Stimulated activated naive CD8-positive, alpha-beta T cell treated with anti-CD3 and anti-CD28 coated beads, Interleukin-15, amount 100 ng/mL, for 72 hours (primary cell): ENCODE measurements around the gene OPCML.

ENCODE experiments used
- ATAC-seq: fragments of 150-1000 bp; cut with Tn5 transposase; 2 replicates; pipeline ENCODE4 v1.10.0; 2021; ENCODE audit warnings: mild to moderate bottlenecking, moderate library complexity
- DNase-seq, 2 donors: peaks; one replicate each; pipeline ENCODE4 v3.0.0; 2021 to 2022
- H3K27ac Mint-ChIP-seq, 2 donors: one replicate each; pipeline ENCODE4 v1.8.0; 2022; ENCODE audit warnings: mild to moderate bottlenecking in 2 of 2, mixed read lengths in 2 of 2, moderate library complexity in 2 of 2
- H3K27me3 Mint-ChIP-seq: one replicate; pipeline ENCODE4 v1.8.0; 2022; ENCODE audit warnings: mixed read lengths
- H3K4me1 Mint-ChIP-seq: one replicate; pipeline ENCODE4 v1.8.0; 2022; ENCODE audit warnings: mild to moderate bottlenecking, mixed read lengths
- H3K4me3 Mint-ChIP-seq, 2 donors: one replicate each; pipeline ENCODE4 v1.8.0; 2022; ENCODE audit warnings: mild to moderate bottlenecking in 2 of 2, mixed read lengths in 2 of 2, moderate library complexity in 1 of 2
- H3K9me3 Mint-ChIP-seq, 2 donors: one replicate each; pipeline ENCODE4 v1.8.0; 2022; ENCODE audit warnings: mixed read lengths in 2 of 2

OPCML gene

GRCh38 chr11:133339495-133340140 lies 192.7 kb downstream of the OPCML start:
- Mint-ChIP-seq H3K27me3 (no peaks in the 10 kb centered on the region), H3K9me3 (peaks cover 0 to 13% of the 10 kb centered on the region in 2 donors), H3K4me1 (no peaks in the 10 kb centered on the region), H3K4me3 (no peak overlapping the region), H3K27ac (no peak overlapping the region)
- DNase-seq (no peak), ATAC-seq (no peak)

GRCh38 chr11:133338588-133338987 lies 193.7 kb downstream of the OPCML start:
- no peak overlapping the region for H3K4me3 Mint-ChIP-seq
- H3K4me1 Mint-ChIP-seq = no peaks in the 10 kb centered on the region
- ATAC-seq (no peak), DNase-seq (no peak)
- no peak overlapping the region for H3K27ac Mint-ChIP-seq
- H3K9me3 Mint-ChIP-seq = peaks cover 7 to 23% of the 10 kb centered on the region in 2 donors
- H3K27me3 Mint-ChIP-seq = no peaks in the 10 kb centered on the region

- Mint-ChIP-seq H3K27ac (no peak overlapping the region), H3K4me3 (no peak overlapping the region)
- no peak for ATAC-seq
Observed at GRCh38 chr11:133337951-133338418, 194.3 kb downstream of the OPCML start.

GRCh38 chr11:133337193-133337592 lies 195.1 kb downstream of the OPCML start:
- ATAC-seq = no peak
- H3K4me3 Mint-ChIP-seq = no peak overlapping the region

More at GRCh38 chr11:133337951-133338418, 194.3 kb downstream of the OPCML start:
- H3K9me3 Mint-ChIP-seq = peaks cover 10 to 27% of the 10 kb centered on the region in 2 donors
- no peaks in the 10 kb centered on the region for H3K4me1 Mint-ChIP-seq
- no peaks in the 10 kb centered on the region for H3K27me3 Mint-ChIP-seq
- no peak for DNase-seq

GRCh38 chr11:133331031-133331430 lies 201.3 kb downstream of the OPCML start:
- Mint-ChIP-seq H3K27me3 (no peaks in the 10 kb centered on the region), H3K9me3 (peaks cover 12 to 33% of the 10 kb centered on the region in 2 donors), H3K27ac (no peak overlapping the region), H3K4me3 (no peak overlapping the region), H3K4me1 (no peaks in the 10 kb centered on the region)
- DNase-seq (no peak), ATAC-seq (no peak)

More at GRCh38 chr11:133337193-133337592, 195.1 kb downstream of the OPCML start:
- DNase-seq = no peak
- H3K4me1 Mint-ChIP-seq = no peaks in the 10 kb centered on the region
- no peak overlapping the region for H3K27ac Mint-ChIP-seq
- H3K9me3 Mint-ChIP-seq = peaks cover 10 to 33% of the 10 kb centered on the region in 2 donors
- no peaks in the 10 kb centered on the region for H3K27me3 Mint-ChIP-seq

- ATAC-seq (peak; percentile 88), DNase-seq (no peak)
- no peak overlapping the region for H3K4me3 Mint-ChIP-seq
- H3K4me1 Mint-ChIP-seq = no peaks in the 10 kb centered on the region
- H3K9me3 Mint-ChIP-seq = peaks cover 0 to 6% of the 10 kb centered on the region in 2 donors
- H3K27me3 Mint-ChIP-seq = no peaks in the 10 kb centered on the region
- no peak overlapping the region for H3K27ac Mint-ChIP-seq
Observed at GRCh38 chr11:133326849-133327248, 205.5 kb downstream of the OPCML start.

- H3K27ac Mint-ChIP-seq = no peak overlapping the region
- no peaks in the 10 kb centered on the region for H3K4me1 Mint-ChIP-seq
- DNase-seq = no peak
- H3K9me3 Mint-ChIP-seq = peaks cover 0 to 6% of the 10 kb centered on the region in 2 donors
- no peaks in the 10 kb centered on the region for H3K27me3 Mint-ChIP-seq
- ATAC-seq = peak; percentile 35
- H3K4me3 Mint-ChIP-seq = no peak overlapping the region
Observed at GRCh38 chr11:133326332-133326731, 206.0 kb downstream of the OPCML start.

GRCh38 chr11:133325711-133326110 lies 206.6 kb downstream of the OPCML start:
- Mint-ChIP-seq H3K4me1 (no peaks in the 10 kb centered on the region), H3K27ac (no peak overlapping the region), H3K27me3 (no peaks in the 10 kb centered on the region), H3K9me3 (peaks cover 0 to 6% of the 10 kb centered on the region in 2 donors), H3K4me3 (no peak overlapping the region)
- DNase-seq (no peak), ATAC-seq (no peak)

- Mint-ChIP-seq H3K9me3 (peaks cover 0 to 6% of the 10 kb centered on the region in 2 donors), H3K4me3 (no peak overlapping the region), H3K27me3 (no peaks in the 10 kb centered on the region), H3K4me1 (no peaks in the 10 kb centered on the region), H3K27ac (no peak overlapping the region)
- DNase-seq = no peak
- no peak for ATAC-seq
Observed at GRCh38 chr11:133323354-133323753, 208.9 kb downstream of the OPCML start.

- Mint-ChIP-seq H3K9me3 (no peaks in the 10 kb centered on the region), H3K27me3 (no peaks in the 10 kb centered on the region), H3K4me1 (no peaks in the 10 kb centered on the region), H3K27ac (no peak overlapping the region), H3K4me3 (no peak overlapping the region)
- DNase-seq (no peak), ATAC-seq (no peak)
Observed at GRCh38 chr11:133318221-133318620, 214.1 kb downstream of the OPCML start.

GRCh38 chr11:133311230-133311629 lies 221.1 kb downstream of the OPCML start:
- no peak overlapping the region for H3K4me3 Mint-ChIP-seq
- ATAC-seq = no peak
- no peak for DNase-seq

GRCh38 chr11:133306019-133306418 lies 226.3 kb downstream of the OPCML start:
- no peak for ATAC-seq
- Mint-ChIP-seq H3K4me3 (no peak overlapping the region), H3K4me1 (no peaks in the 10 kb centered on the region), H3K27me3 (no peaks in the 10 kb centered on the region), H3K27ac (no peak overlapping the region), H3K9me3 (peaks cover 5 to 6% of the 10 kb centered on the region in 2 donors)
- no peak for DNase-seq

More at GRCh38 chr11:133311230-133311629, 221.1 kb downstream of the OPCML start:
- Mint-ChIP-seq H3K27me3 (no peaks in the 10 kb centered on the region), H3K4me1 (no peaks in the 10 kb centered on the region), H3K27ac (no peak overlapping the region), H3K9me3 (peaks cover 0 to 5% of the 10 kb centered on the region in 2 donors)

GRCh38 chr11:133305208-133305956 lies 226.9 kb downstream of the OPCML start:
- H3K9me3 Mint-ChIP-seq = peaks cover 5 to 6% of the 10 kb centered on the region in 2 donors
- H3K27me3 Mint-ChIP-seq = no peaks in the 10 kb centered on the region
- no peak overlapping the region for H3K4me3 Mint-ChIP-seq
- DNase-seq = no peak
- no peaks in the 10 kb centered on the region for H3K4me1 Mint-ChIP-seq
- peak overlapping the region; percentile 1 to 58 for H3K27ac Mint-ChIP-seq
- no peak for ATAC-seq

GRCh38 chr11:133303262-133303661 lies 229.0 kb downstream of the OPCML start:
- Mint-ChIP-seq H3K27me3 (no peaks in the 10 kb centered on the region), H3K27ac (no peak overlapping the region), H3K4me1 (no peaks in the 10 kb centered on the region), H3K4me3 (no peak overlapping the region), H3K9me3 (peaks cover 0 to 6% of the 10 kb centered on the region in 2 donors)
- ATAC-seq (no peak), DNase-seq (no peak)

GRCh38 chr11:133302056-133302455 lies 230.2 kb downstream of the OPCML start:
- Mint-ChIP-seq H3K27ac (no peak overlapping the region), H3K4me1 (no peaks in the 10 kb centered on the region), H3K27me3 (no peaks in the 10 kb centered on the region), H3K4me3 (no peak overlapping the region), H3K9me3 (peaks cover 0 to 6% of the 10 kb centered on the region in 2 donors)
- ATAC-seq (no peak), DNase-seq (no peak)

- no peaks in the 10 kb centered on the region for H3K4me1 Mint-ChIP-seq
- ATAC-seq = no peak
Observed at GRCh38 chr11:133300666-133301065, 231.6 kb downstream of the OPCML start.

More at GRCh38 chr11:133300666-133301065, 231.6 kb downstream of the OPCML start:
- DNase-seq = no peak
- Mint-ChIP-seq H3K27me3 (no peaks in the 10 kb centered on the region), H3K4me3 (no peak overlapping the region), H3K27ac (no peak overlapping the region), H3K9me3 (peaks cover 0 to 6% of the 10 kb centered on the region in 2 donors)
